H9 (cell line): Measurements from ENCODE around the gene CCDC178. TPM values are rescaled to one million over a fixed set of nuclear protein-coding genes. Genes with fewer than 3 reads are reported as not detected.

ENCODE experiments used
- DNase-seq: peaks from one replicate; pipeline ENCODE4 v3.0.0-alpha.2; 2017
- H2AFZ ChIP-seq: one replicate; pipeline ENCODE4 v1.6.1; 2013; ENCODE audit warnings: mild to moderate bottlenecking, low read length, control low read depth, moderate library complexity
- H2AK5ac ChIP-seq: 2 replicates; pipeline ENCODE4 v1.6.1; 2013; ENCODE audit warnings: low read length, control low read depth, mixed read lengths; ENCODE audit not compliant: insufficient read length
- H2BK120ac ChIP-seq: one replicate; pipeline ENCODE4 v1.6.1; 2013; ENCODE audit warnings: low read depth, mild to moderate bottlenecking, low read length, control low read depth, inconsistent platforms; ENCODE audit not compliant: poor library complexity, severe bottlenecking
- H2BK12ac ChIP-seq: 2 replicates; pipeline ENCODE4 v1.6.1; 2013; ENCODE audit warnings: low read length, control low read depth, mixed read lengths, low read depth; ENCODE audit not compliant: insufficient read length
- H2BK15ac ChIP-seq: 2 replicates; pipeline ENCODE4 v1.6.1; 2013; ENCODE audit warnings: low read depth, low read length, control low read depth
- H2BK20ac ChIP-seq: one replicate; pipeline ENCODE4 v1.6.1; 2013; ENCODE audit warnings: low read depth, mild to moderate bottlenecking, low read length, control low read depth, inconsistent platforms; ENCODE audit not compliant: poor library complexity, severe bottlenecking
- H2BK5ac ChIP-seq: 2 replicates; pipeline ENCODE4 v1.6.1; 2013; ENCODE audit warnings: low read length, control low read depth, mixed read lengths; ENCODE audit not compliant: insufficient read length
- H3K14ac ChIP-seq: 2 replicates; pipeline ENCODE4 v1.6.1; 2013; ENCODE audit warnings: low read length, control low read depth; ENCODE audit not compliant: insufficient read depth
- H3K18ac ChIP-seq: 2 replicates; pipeline ENCODE4 v1.6.1; 2013; ENCODE audit warnings: low read depth, mild to moderate bottlenecking, mixed read lengths, low read length, control low read depth; ENCODE audit not compliant: insufficient read length
- H3K23ac ChIP-seq: 2 replicates; pipeline ENCODE4 v1.6.1; 2013; ENCODE audit warnings: low read length, control low read depth, mixed read lengths, low read depth; ENCODE audit not compliant: insufficient read length
- H3K23me2 ChIP-seq: 2 replicates; pipeline ENCODE4 v1.6.1; 2013; ENCODE audit warnings: low read depth, mild to moderate bottlenecking, mixed read lengths, low read length, control low read depth; ENCODE audit not compliant: insufficient read length, poor library complexity, severe bottlenecking
- H3K27ac ChIP-seq: 2 replicates; pipeline ENCODE4 v1.5.1; 2013; ENCODE audit warnings: low read length, control low read depth, mixed read lengths, low read depth; ENCODE audit not compliant: insufficient read length
- H3K27me3 ChIP-seq: 2 replicates; pipeline ENCODE4 v1.6.1; 2013; ENCODE audit warnings: low read length, control low read depth, inconsistent platforms; ENCODE audit not compliant: insufficient read depth
- H3K4ac ChIP-seq: 2 replicates; pipeline ENCODE4 v1.6.1; 2013; ENCODE audit warnings: low read depth, mild to moderate bottlenecking, control low read depth, inconsistent platforms, low read length, moderate library complexity
- H3K4me1 ChIP-seq: 2 replicates; pipeline ENCODE4 v1.6.1; 2013; ENCODE audit warnings: low read length, control low read depth, inconsistent platforms; ENCODE audit not compliant: insufficient read depth
- H3K4me2 ChIP-seq: 2 replicates; pipeline ENCODE4 v1.6.1; 2013; ENCODE audit warnings: low read length, control low read depth, mixed read lengths; ENCODE audit not compliant: insufficient read length, insufficient read depth
- H3K56ac ChIP-seq: 2 replicates; pipeline ENCODE4 v1.6.1; 2013; ENCODE audit warnings: low read depth, mild to moderate bottlenecking, mixed read lengths, low read length, control low read depth; ENCODE audit not compliant: insufficient read length
- H3K79me1 ChIP-seq: 2 replicates; pipeline ENCODE4 v1.6.1; 2013; ENCODE audit warnings: low read depth, mild to moderate bottlenecking, moderate library complexity, low read length, control low read depth, inconsistent platforms; ENCODE audit not compliant: insufficient read depth, poor library complexity, severe bottlenecking
- H3K79me2 ChIP-seq: 2 replicates; pipeline ENCODE4 v1.6.1; 2013; ENCODE audit warnings: low read length, control low read depth, inconsistent platforms; ENCODE audit not compliant: insufficient read depth
- H3K9ac ChIP-seq: 2 replicates; pipeline ENCODE4 v1.6.1; 2013; ENCODE audit warnings: low read length, control low read depth, mixed read lengths; ENCODE audit not compliant: insufficient read length; ENCODE audit errors: extremely low read depth
- H3K9me3 ChIP-seq: one replicate; pipeline ENCODE4 v1.6.1; 2013; ENCODE audit warnings: low read depth, low read length, inconsistent platforms; ENCODE audit not compliant: control insufficient read depth
- H3T11ph ChIP-seq: one replicate; pipeline ENCODE4 v1.6.1; 2013; ENCODE audit warnings: mild to moderate bottlenecking, low read length, control low read depth, inconsistent platforms
- H4K20me1 ChIP-seq: one replicate; pipeline ENCODE4 v1.6.1; 2013; ENCODE audit not compliant: control insufficient read depth, insufficient read length, insufficient read depth
- H4K5ac ChIP-seq: 2 replicates; pipeline ENCODE4 v1.6.1; 2013; ENCODE audit warnings: low read depth, mild to moderate bottlenecking, mixed read lengths, low read length, control low read depth; ENCODE audit not compliant: insufficient read length
- H4K8ac ChIP-seq: replicated peaks from 2 replicates; pipeline ENCODE4 v1.6.1; 2013; ENCODE audit warnings: low read length, control low read depth, mixed read lengths, low read depth; ENCODE audit not compliant: insufficient read length
- H4K91ac ChIP-seq: 2 replicates; pipeline ENCODE4 v1.6.1; 2013; ENCODE audit warnings: low read depth, mild to moderate bottlenecking, moderate library complexity, mixed read lengths, low read length, control low read depth; ENCODE audit not compliant: insufficient read length
- H3K27ac Mint-ChIP-seq, 3 experiments: 2 replicates in 2 of 3; 3 replicates in 1 of 3; pipeline ENCODE4 v1.8.0; 2020 to 2021; ENCODE audit warnings: mixed read lengths in 3 of 3, mild to moderate bottlenecking in 1 of 3, moderate library complexity in 1 of 3
- H3K27me3 Mint-ChIP-seq: 2 replicates; pipeline ENCODE4 v1.8.0; 2021; ENCODE audit warnings: low read depth, mild to moderate bottlenecking, moderate library complexity, mixed read lengths
- H3K36me3 Mint-ChIP-seq, 3 experiments: 2 replicates in 2 of 3; 3 replicates in 1 of 3; pipeline ENCODE4 v1.8.0; 2020 to 2021; ENCODE audit warnings: low read depth in 3 of 3, mixed read lengths in 3 of 3; ENCODE audit not compliant: insufficient read depth in 1 of 3
- H3K4me1 Mint-ChIP-seq, 2 experiments: 2 replicates each; pipeline ENCODE4 v1.8.0; 2020; ENCODE audit warnings: mixed read lengths in 2 of 2
- H3K4me3 Mint-ChIP-seq, 2 experiments: 2 replicates in 1 of 2; 3 replicates in 1 of 2; pipeline ENCODE4 v1.8.0; 2020 to 2021; ENCODE audit warnings: mild to moderate bottlenecking in 2 of 2, mixed read lengths in 2 of 2, moderate library complexity in 1 of 2
- H3K9me3 Mint-ChIP-seq, 2 experiments: 2 replicates in 1 of 2; 3 replicates in 1 of 2; pipeline ENCODE4 v1.8.0; 2020; ENCODE audit warnings: mild to moderate bottlenecking in 2 of 2, mixed read lengths in 2 of 2, moderate library complexity in 1 of 2
- WGBS: extraction: QIAGEN DNeasy Blood & Tissue Kit; methylation state at CpG from one replicate; pipeline ENCODE4 v1.1.7; 2013; ENCODE audit warnings: missing lambda C conversion rate, low lambda C conversion rate, mixed read lengths; ENCODE audit not compliant: insufficient read length; ENCODE audit errors: extremely low coverage; 5-methylcytosine and 5-hydroxymethylcytosine counted together
- total RNA-seq: library from RNA; stranded (reverse); gene quantifications from 2 replicates; pipeline ENCODE4 v1.2.1, GENCODE V29; 2021
- TF ChIP-seq, protein P1 (sequence below): fragments of 200-600 bp; sonication (generic); conservative IDR thresholded peaks from 3 replicates; pipeline ENCODE4 v1.8.0; 2021; ENCODE audit warnings: antibody characterized with exemption, mild to moderate bottlenecking

CCDC178 gene
- total RNA-seq, 1 experiment from 2014 or later = not detected

DNA sequence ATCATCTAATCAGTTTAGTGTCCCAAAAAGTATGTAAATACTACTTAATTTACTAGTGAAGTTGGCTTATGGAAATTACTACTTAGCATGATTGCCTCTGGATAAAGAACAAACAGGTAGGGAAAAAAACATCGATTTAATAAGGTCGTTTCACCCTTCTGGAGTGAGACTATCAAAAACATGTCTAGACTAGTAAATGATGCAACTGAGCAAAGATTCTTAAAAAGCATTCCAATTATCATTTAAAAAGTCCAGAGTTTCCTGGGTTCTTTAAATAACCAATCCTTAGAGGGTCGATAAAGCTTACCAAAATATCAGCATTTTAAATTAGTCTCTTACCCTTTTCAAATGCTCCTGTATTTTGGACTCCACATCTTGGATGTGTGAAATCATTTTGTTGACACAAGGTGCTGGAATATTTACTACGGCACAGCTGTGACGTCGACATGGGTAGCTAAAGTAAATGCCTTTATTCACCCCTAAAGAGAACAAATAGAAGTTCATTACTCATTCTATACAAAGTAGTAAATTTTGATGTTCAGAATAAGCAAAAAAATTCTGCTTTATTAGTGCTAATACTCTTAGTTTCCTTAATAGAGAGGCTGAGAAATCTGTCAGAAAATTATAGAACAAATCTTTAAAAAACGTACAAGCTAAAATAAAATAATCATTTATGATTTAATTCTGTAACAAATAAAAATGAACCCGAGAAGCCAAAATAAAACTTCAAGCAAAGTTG, 70.6 kb downstream of the CCDC178 start:
- Histone ChIP-seq H3K4me2 (no peak overlapping the region), H4K5ac (no peak overlapping the region), H3K4ac (no peak overlapping the region), H2BK20ac (no peak overlapping the region), H2BK12ac (no peak overlapping the region), H3K9ac (no peak overlapping the region), H4K8ac (no peak overlapping the region), H4K91ac (no peak overlapping the region), H3K4me1 (no peaks in the 10 kb centered on the region), H3K27me3 (no peaks in the 10 kb centered on the region), H2AK5ac (no peak overlapping the region), H4K20me1 (no peaks in the 10 kb centered on the region), H2BK15ac (no peak overlapping the region), H3K79me2 (no peaks in the 10 kb centered on the region), H2AFZ (no peak overlapping the region), H2BK5ac (no peak overlapping the region), H3K18ac (no peak overlapping the region), H3K23me2 (no peaks in the 10 kb centered on the region), H3K56ac (no peak overlapping the region), H3K23ac (no peak overlapping the region), H3K9me3 (no peaks in the 10 kb centered on the region), H2BK120ac (no peak overlapping the region), H3K14ac (no peak overlapping the region), H3K79me1 (no peaks in the 10 kb centered on the region), H3K27ac (no peak overlapping the region), H3T11ph (no peak overlapping the region)
- no CpG with 5 or more reads among the region's 8 CpGs for WGBS
- Mint-ChIP-seq H3K27me3 (no peaks in the 10 kb centered on the region), H3K27ac (no peak overlapping the region), H3K4me1 (no peaks in the 10 kb centered on the region), H3K9me3 (no peaks in the 10 kb centered on the region), H3K36me3 (no peaks in the 10 kb centered on the region), H3K4me3 (no peak overlapping the region)
- TF ChIP-seq, protein P1, sequence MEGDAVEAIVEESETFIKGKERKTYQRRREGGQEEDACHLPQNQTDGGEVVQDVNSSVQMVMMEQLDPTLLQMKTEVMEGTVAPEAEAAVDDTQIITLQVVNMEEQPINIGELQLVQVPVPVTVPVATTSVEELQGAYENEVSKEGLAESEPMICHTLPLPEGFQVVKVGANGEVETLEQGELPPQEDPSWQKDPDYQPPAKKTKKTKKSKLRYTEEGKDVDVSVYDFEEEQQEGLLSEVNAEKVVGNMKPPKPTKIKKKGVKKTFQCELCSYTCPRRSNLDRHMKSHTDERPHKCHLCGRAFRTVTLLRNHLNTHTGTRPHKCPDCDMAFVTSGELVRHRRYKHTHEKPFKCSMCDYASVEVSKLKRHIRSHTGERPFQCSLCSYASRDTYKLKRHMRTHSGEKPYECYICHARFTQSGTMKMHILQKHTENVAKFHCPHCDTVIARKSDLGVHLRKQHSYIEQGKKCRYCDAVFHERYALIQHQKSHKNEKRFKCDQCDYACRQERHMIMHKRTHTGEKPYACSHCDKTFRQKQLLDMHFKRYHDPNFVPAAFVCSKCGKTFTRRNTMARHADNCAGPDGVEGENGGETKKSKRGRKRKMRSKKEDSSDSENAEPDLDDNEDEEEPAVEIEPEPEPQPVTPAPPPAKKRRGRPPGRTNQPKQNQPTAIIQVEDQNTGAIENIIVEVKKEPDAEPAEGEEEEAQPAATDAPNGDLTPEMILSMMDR = no peak
- no peak for DNase-seq
